GM21515 (cell line): ENCODE measurements around the gene PYGM.

Source experiments
- ATAC-seq: cut with Tn5 transposase; IDR thresholded peaks from one replicate; pipeline ENCODE4 v1.9.1; 2021; ENCODE audit not compliant: unreplicated experiment

The PYGM gene

GRCh38 chr11:64754124-64754918 lies 5.5 kb downstream of the PYGM start:
- no peak for ATAC-seq

DNA sequence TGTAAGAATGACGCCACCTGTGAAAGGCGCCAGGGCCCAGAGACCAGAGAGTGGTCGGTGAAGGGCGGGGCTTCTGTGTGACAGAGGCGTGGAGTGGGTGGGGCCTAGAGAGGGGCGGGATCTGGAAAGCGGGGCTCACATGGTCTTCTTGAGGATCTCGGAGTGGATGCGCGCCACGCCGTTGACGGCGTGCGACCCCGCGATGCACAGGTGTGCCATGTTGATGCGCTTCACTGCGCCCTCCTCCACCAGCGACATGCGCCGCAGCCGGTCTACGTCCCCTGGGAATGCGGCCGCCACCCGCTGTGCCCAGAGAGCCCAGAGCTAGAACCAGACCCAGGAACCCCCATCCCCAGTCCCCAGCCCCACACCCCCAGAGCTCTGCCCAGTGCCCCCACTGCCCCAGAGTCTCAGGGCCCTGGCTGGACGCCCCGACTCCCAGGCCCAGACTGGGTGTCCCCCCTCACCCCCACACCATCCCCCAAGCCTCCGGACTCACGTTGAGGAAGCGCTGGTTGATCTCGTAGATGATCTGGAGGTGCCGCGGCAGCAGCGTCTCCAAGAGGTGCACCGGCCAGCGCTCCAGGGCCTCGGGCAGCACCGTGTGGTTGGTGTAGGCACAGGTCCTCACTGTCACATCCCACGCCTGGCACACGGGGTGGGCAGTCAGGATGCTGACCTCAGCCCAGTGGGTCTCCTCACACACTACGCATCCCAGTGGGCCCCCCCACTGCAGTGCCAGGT lies 6.2 kb downstream of the PYGM start:
- no peak for ATAC-seq

DNA sequence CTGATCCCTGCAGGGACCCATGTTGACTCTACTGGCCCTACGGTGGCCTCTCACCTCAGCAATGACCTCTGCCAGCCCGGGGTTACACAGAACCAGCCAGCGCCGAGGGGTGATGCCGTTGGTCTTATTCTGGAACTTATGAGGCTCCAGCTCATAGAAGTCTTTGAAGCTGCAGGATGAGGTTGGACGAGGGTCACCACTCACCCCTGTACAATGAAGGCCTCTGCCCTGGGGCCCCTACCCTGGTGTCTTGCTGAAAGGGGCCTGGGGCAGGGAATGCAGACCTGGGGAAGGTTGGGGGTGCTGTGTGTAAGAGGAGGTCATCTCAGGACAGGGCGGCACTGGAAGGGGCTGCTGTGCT lies 6.8 kb downstream of the PYGM start:
- ATAC-seq, result no peak

DNA sequence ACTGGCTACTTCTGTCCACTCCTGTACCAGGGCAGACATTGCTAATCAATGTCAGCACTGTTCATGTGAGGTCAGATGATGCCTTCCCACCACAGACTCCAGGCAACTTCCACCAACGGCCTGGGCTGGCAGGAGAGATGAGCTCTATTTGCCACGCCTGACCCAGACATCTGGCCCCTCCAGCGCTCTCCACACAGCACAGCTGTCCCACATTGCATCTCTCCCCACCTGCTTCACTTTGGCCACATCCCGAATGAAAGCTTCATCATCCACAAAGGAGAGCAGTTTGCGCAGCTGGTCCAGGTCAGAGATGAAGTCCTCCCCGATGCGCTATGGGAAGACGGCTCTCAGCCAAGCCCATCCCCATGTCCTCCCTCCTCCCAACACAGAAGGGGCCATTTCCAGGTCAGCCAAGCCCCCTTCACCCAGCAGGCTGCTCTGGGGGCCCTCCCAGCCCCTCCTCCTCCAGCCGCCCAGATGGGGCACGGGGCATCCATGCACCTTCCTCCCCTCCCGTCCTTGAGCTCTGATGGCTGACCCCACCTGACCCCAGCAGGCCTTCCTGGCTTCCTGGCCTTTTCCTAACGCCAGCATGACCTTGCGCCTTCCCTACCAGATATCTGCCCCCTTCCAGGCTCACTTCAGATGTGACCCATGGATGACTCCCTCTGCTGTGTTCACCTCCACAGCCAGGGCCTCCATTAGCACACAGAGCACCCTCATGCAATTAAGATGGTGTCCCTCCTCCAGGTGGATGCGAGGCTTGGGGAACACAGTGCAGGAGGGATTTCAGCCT lies 7.4 kb downstream of the PYGM start:
- ATAC-seq, result no peak

DNA sequence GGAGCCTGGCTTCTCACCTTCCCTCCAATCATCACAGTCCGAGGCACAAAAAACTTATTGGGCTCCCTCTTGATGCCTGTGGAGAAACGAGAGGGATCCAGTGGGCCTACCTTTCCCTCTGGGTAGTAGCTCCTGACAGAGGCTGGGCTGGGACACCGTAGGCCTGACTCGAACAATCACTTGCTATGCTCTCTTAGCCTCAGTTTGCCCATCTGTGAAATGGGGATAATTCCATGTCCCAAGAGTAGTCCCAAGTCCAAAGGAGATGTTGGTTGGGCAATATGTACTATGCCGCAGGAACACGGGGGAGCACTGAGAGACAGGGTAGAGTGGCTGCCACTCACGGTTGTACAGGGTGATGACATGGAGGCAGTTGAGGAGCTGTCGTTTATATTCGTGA lies 8.2 kb downstream of the PYGM start:
- no peak for ATAC-seq

DNA sequence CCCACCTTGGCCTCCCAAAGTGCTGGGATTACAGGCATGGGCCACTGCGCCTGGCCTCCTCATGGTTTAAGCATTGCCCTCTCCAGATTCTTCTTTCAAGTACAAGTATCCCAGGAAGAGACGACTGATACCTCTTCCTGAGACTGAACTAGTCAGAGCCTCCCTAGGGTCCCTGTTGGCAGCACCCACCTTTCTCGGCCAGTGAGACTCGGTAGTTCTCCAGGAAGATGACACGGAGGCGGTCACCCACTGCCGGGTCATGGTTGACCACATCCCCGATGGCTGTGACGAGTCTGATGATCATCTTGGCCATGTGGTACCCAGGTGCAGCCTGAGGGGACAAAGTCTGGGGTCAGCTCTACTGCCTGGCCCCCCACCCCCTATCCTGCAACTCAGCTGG lies 8.6 kb downstream of the PYGM start:
- no peak for ATAC-seq

DNA sequence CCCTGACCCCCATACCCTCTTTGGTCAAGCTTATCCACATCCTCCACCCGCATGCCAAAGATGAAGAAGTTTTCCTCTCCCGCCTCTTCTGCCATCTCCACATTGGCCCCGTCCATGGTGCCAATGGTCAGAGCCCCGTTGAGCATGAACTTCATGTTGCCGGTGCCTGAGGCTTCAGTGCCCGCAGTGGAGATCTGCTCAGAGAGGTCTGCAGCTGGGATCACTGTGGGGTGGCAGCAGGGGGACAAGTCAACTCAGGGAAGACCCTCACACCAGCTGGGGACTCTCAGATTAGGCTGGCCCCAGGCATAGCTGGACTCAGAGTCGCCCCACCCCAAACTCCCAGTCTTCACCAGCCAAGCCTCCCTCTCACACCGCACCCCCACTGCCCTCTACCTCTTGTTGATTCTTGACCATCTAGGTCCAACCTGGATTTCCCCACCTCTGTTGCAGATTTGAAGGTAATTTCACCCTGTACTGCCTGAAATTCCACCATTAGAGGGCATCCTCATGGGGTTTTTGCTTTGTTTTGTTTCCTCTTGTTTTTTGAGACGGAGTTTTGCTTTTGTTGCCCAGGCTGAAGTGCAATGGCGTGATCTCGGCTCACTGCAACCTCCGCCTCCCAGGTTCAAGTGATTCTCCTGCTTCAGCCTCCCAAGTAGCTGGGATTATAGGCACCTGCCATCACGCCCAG lies 9.3 kb downstream of the PYGM start:
- ATAC-seq, result no peak

DNA sequence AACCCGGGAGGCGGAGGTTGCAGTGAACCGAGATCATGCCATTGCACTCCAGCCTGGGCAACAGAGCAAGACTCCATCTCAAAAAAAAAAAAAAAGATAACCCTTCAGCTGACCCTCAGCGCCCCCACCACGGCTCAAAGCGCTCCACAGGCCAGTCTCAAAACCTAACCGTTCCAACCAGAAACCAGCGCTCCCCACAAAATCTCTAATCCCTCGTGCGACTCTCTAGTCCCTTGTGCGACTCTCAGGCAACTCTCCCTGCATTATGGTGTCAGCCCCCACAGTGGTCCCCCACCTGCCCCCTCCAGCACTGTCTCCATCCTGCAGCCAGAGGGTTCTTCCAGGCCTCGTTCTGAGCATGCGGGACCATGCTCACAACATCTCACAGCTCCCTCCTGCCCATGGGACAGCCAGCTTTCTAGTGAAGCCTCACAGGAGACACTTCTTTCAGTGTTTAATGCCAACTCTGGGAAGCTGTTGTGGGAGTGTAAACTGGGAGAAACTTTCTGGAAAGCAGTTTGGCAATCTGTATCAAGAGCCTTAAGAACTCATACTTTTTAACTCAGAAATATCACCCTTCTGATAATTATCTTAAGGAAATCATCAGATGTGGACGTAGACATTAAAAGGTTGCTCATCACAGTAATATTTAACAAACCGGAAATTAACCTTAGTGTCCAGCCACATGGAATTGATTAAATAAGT lies 11.7 kb downstream of the PYGM start:
- ATAC-seq, result no peak

GRCh38 chr11:64746486-64746885 lies 13.3 kb downstream of the PYGM start:
- ATAC-seq, result no peak

DNA sequence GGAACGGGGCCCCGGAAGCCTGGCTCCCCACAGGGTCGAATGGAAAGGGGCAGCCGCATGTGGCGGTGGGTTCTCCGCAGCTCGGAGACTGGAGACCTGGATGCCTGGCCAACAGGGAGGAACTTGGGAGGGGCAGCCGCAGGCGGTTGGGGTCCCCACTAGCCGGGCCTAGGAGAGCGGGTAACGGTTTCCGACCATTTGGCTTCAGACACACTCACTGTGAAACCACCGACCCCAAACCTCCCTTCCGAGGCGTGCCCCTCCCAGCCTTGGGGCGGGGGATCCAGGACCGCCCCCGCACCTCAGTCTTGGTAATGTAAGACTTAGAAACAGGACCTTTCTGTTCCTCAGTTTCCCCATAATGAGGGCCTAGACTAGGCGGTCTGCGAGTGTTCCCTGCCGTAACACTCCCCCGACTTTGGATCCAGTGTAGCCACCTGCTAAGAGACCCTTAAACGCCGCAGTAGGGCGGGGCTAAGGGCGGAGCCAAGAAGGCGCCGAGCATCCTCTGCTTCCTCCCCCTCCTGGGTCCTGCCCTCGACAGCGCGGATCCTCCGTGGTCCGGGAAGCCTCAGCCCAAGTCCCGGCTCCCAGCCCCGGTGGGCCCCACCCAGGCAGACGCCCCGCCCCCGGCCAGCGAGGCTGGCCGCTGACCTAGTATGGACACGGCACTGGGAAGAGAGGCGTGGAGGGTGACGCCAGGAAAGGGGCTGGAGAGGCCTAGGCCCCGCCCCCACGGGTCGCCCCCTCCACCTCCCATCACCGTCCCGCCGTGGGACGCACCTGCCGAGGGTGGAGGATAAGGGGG lies 14.0 kb downstream of the PYGM start:
- no peak for ATAC-seq

- ATAC-seq, result no peak
Measured at GRCh38 chr11:64745189-64745520, 14.6 kb downstream of the PYGM start.

DNA sequence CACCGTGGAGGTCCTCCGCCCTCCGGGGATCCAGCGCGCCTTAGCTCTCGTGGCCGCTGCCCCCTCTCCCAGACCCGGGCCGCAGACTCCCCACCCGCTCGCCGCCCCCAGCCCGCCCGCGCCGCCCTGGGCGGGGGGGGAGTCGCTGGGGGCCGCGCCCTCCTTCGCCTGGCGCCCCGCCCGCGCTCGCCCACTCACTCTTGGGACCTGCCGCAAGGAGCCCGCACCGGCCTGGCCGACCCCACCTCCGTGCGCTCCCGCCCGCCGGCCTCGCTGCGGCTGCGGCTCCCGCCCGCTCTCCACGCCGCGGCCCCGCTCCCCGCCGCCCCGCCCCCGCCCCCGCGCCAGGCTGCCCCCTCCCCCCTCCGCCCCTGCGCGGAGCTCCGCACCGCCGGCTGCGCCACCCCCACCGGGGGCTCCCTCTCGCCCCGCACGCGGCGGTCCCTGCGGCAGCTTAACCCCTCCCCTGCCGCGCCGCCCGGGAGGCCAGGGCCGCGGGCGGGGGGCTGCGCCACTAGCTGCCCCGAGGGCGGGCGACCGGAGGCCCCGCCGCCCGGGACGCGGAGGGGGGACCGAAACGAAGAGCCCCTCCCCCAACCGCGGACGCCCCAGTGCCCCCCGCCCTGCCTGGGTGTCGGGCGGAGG lies 15.1 kb downstream of the PYGM start:
- ATAC-seq, result no peak

- ATAC-seq, result no peak
Measured at GRCh38 chr11:64743591-64744543, 15.9 kb downstream of the PYGM start, which contains the start of gene RASGRP2. Gene RASGRP2 (minus strand): TSS chr11:64744142. CDS start chr11:64742866, 1,276 bp downstream.

- ATAC-seq, result no peak
Measured at GRCh38 chr11:64742889-64743590, 16.7 kb downstream of the PYGM start.

DNA sequence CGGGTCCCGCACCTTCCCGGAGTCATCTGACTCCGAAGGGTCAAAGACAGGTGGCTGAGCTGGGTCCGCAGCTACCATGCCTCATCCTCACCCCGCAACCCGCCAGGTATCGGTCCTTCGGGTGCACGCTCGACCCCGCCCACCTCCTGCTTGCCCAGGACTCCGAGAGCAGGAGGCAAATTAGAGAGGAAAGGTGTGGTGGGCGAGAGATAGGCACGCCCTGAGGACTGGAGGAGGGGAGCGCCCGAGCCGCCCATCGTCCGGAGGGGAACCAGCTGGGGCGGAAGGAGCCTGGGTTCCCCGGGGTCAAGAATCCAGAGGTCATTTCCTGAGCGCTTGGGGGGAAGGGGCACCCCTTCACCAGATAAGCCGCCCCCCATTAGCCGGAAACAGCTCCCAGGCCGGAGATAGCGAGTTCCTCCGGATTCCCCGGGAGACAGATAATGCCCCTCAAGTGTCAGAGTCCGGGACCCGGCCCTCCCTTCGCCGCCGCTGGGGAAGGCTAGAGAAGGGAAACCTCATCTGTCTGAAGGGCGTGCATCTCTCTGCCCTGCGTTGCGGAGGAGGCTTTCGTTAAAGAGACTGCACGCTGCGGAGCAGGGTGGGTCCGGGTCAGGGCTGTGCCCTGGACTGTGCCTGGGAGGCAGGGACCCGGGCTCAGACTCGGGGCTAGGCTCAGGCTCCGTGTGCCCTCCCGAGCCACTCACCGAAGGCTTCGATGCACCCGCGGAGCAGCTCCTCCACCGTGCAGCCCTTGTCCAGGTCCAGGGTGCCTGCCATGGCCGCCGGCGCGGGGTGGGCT lies 17.5 kb downstream of the PYGM start:
- ATAC-seq, result no peak

- ATAC-seq, result no peak
Measured at GRCh38 chr11:64741375-64742086, 18.2 kb downstream of the PYGM start.
